Activated gamma-delta T cell (primary cell): Measurements from ENCODE around the gene PLEKHA5.
"Not testable (repeated sequence)": the region's sequence is repeated elsewhere in the genome, so short reads cannot be mapped to it uniquely, and the experiment has no call there.

Source experiments
- DNase-seq: peaks from one replicate; lab custom pipeline; 2025; lab: John Stamatoyannopoulos, UW
- total RNA-seq, 2 donors: gene quantifications; one replicate each; lab custom pipeline; 2026; lab: John Stamatoyannopoulos, UW

PLEKHA5 gene, protein sequence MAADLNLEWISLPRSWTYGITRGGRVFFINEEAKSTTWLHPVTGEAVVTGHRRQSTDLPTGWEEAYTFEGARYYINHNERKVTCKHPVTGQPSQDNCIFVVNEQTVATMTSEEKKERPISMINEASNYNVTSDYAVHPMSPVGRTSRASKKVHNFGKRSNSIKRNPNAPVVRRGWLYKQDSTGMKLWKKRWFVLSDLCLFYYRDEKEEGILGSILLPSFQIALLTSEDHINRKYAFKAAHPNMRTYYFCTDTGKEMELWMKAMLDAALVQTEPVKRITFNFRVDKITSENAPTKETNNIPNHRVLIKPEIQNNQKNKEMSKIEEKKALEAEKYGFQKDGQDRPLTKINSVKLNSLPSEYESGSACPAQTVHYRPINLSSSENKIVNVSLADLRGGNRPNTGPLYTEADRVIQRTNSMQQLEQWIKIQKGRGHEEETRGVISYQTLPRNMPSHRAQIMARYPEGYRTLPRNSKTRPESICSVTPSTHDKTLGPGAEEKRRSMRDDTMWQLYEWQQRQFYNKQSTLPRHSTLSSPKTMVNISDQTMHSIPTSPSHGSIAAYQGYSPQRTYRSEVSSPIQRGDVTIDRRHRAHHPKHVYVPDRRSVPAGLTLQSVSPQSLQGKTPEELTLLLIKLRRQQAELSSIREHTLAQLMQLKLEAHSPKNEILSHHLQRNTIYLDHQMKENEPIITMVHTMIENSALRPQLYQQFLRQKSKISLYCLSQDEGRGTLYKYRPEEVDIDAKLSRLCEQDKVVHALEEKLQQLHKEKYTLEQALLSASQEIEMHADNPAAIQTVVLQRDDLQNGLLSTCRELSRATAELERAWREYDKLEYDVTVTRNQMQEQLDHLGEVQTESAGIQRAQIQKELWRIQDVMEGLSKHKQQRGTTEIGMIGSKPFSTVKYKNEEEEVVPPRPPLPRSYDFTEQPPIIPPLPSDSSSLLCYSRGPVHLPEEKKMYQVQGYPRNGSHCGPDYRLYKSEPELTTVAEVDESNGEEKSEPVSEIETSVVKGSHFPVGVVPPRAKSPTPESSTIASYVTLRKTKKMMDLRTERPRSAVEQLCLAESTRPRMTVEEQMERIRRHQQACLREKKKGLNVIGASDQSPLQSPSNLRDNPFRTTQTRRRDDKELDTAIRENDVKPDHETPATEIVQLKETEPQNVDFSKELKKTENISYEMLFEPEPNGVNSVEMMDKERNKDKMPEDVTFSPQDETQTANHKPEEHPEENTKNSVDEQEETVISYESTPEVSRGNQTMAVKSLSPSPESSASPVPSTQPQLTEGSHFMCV
- 35.0 to 38.1 reads per million in 2 donors for total RNA-seq

DNA sequence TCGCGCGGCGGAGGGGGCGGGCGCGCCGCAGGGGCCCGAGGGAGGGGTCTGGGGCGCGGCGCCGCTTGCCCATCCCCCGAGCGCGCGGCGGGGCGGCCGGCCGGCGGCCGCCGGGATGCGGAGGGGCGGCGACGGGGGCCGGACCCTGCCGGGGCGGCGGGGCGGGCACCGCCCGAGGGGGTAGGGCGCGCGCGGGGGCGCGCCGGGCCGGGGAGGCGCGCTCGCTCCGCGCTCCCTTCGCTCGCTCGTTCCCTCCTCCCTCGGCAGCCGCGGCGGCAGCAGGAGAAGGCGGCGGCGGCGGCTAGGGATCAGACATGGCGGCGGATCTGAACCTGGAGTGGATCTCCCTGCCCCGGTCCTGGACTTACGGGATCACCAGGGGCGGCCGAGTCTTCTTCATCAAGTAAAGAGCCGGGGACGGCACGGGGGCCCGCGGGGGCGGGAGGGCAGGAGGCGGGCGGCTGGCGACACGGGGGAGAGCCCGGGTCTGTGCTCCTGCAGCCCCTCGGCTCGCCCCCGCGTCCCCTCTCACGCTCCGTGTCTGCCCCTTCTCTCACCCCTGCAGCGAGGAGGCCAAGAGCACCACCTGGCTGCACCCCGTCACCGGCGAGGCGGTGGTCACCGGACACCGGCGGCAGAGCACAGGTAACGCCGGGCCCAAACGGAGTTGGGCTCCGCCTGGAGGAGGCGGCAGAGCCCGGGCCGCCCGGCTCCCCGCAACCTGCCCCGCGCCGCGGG lies at the start of gene PLEKHA5:
Gene PLEKHA5, plus strand, starts transcription at position 248 of the 738 bp plus-strand sequence. Its CDS starts 67 bp downstream, at position 315.
- no peak for DNase-seq

DNA sequence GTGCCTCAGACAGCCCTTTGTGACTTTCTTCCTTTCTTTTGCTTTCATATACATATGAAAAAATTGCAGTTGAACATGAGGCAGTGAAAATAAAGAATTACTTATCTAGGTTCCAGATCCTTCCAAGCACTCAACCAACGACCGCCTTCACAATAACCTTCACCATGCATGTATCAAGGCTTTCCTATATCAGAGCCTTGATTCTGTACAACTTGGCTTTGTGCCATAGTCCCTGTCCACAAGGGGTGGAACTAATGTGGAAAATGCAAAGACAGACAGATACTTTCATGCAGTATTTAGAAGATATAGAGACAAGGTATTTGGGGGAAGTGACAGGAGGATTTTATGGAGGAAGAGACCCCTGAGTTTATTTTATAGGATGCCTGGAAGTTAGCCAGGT lies 48.6 kb upstream of the PLEKHA5 start:
- no peak for DNase-seq

DNA sequence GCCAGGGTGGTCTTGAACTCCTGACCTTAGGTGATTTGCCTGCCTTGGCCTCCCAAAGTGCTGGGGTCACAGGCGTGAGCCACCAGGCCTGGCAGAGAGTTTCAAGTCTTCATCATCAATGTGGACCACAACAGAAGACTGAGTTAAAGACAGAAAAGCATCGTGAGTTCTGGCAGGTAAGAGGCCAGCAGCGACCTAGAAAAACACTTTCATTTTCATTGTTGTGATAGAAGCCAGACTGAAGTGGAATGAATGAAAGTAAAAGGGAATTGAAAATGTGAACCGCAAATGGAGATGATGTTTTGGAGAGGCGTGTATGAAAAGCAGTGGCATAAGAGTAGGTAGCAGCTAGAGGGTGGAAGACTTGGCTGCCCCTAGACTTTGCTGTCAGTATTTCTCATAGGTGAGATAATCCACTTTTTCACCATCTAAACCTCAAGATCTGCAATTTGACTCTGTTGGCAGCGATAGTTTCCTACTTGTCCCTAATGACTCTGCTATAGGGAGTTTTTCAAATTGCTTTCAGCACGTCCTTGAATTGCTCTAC lies 47.1 kb upstream of the PLEKHA5 start:
- DNase-seq, result no peak

DNA sequence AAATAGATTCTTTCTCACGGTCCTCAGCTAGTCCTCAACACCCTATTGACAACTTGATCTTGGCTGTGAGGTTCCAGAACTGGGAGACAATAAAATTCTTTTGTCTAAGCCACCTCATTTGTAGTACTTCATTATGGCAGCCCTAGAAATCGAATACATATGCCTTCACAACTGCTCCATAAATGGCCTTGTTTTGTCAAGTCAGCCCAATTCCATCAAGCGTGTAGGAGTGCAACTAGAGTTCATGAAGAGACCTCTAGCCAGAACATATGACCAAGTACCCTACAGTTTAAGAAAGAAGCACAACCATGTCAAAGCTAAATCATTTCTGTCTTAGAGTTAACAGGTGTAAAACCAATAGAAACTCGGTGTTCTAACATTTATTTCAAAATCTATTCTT lies 45.0 kb upstream of the PLEKHA5 start:
- DNase-seq, result no peak

DNA sequence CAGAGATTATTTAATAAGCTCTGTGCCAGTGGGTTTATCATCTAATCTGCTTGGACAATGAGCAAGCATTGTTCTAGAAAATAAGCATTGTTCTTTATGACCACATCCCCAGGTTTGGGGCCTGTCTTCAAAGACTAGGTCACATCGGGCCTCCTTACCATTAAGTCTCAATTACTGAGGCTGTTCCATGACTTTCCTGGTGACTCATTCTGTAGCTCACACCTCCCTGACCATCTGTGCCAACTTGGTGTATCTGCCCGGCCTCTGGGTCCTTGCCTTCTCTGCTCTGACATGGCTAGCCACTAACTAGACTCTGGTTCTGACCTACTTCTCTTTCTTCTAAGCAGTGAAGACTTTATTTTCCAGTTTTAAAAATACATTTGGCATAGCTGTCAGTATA lies 44.4 kb upstream of the PLEKHA5 start:
- DNase-seq, result no peak

DNA sequence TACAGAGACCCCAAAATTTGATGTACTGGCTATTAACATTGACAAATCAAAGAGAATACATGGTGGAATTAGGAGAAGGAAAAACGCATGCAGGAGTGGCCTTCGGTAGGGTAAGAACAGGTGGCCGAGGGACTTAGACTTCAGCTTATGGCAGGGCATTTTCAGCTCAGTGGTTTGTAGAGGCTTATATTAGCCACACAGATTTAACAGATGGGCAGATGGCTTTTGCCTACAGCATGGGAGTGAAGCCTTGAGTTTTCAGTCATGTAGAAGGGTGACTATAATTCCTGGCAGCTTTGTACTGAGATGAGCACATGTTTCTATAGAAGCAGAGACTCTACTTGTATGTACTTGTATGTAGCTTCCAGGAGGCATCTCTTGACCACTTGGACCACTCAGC lies 40.9 kb upstream of the PLEKHA5 start:
- no peak for DNase-seq

DNA sequence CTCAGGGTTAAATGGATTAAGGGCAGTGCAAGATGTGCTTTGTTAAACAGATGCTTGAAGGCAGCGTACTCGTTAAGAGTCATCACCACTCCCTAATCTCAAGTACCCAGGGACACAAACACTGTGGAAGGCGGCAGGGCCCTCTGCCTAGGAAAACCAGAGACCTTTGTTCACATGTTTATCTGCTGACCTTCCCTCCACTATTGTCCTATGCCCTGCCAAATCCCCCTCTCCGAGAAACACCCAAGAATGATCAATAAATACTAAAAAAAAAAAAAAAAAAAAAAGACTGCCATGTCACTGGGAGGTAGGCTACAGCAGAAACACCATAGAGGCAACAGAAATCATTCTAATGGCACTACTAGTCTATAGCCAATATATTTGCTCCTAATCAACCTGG lies 37.1 kb upstream of the PLEKHA5 start:
- DNase-seq, result not testable (repeated sequence)

DNA sequence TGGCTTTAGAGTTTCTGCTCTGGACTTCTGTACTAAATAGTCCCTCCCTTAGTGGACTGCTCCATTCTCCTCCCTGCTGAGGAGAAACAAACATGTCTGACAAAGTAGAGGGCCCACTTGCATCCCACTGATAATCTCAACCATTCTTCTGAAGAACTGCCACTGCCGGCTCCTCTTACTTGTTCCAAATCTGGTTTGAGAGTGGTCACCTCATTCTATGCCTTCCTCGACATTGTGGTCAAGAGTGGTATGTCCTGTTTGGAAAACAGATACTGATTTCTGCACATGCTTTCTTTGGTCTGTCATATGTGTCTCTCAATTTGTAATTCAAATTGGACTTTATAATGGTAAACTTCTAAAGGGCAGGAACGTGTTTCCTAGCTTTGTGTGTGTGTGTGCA lies 36.3 kb upstream of the PLEKHA5 start:
- DNase-seq, result no peak

DNA sequence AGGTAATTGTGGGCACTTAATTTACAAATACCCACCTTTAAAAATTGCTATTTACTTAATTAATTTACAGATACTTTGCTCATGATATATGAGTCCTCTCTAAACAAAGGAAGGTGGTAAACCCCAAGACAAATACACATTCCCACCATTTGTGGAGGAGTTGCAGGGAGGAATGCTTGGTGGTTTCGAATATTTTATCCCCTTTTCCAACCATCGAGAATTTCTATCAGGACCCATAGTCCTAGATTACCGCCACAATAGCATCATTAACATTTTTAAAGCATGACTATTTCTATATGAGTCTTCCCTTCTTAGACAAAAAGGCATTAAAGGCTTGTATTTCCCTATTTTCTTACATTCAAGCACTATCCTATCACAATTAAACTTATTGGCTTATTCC lies 34.2 kb upstream of the PLEKHA5 start:
- DNase-seq, result no peak

DNA sequence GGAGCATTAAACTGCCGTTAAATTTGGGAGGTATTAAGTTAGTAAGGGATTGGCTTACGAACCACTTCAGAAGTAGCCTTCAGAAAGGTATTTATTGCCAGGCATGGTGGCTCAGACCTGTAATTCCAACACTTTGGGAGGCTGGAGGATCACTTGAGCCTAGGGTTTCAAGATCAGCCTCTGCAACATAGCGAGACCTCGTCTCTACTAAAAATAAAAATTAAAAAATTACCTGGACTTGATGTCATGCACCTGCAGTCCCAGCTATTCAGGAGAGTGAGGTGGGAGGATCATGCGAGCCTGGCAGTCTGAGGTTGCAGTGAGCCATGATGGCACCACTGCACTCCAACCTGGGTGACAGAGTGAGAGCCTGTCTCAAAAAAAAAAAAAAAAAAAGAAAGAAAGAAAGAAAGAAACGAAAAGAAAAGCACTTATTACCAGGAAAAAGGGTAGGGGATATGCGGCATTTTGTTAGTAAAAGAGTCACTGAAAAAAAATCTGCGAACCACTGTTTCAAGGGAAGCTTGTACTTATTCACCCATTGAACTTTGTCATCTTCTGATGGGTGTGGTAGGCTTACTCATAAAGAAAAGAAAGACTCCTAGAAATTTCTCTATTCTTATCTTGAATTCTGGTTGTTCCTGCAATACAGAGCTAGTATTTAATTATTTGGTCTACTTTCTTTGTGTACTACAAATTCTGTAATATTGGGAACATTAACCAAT lies 33.6 kb upstream of the PLEKHA5 start:
- DNase-seq, result no peak

DNA sequence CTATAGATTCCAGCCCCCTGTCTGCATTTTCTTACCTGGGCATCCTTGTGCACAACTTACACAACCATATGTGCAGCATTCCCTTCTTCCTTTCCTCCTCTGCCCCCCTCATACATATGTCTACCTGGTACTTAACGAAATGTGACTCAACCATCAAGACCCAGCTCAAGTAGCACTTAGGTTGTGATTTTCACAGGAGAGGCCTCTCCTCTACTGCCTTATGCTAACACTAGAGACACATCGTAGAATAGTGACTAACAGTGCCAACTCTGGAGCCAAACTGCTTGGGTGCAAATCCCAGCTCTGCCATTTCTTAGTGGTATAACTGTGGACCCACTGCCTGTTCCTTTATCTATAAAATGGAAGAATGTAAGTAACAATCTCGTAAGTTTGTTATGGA lies 24.1 kb upstream of the PLEKHA5 start:
- no peak for DNase-seq

DNA sequence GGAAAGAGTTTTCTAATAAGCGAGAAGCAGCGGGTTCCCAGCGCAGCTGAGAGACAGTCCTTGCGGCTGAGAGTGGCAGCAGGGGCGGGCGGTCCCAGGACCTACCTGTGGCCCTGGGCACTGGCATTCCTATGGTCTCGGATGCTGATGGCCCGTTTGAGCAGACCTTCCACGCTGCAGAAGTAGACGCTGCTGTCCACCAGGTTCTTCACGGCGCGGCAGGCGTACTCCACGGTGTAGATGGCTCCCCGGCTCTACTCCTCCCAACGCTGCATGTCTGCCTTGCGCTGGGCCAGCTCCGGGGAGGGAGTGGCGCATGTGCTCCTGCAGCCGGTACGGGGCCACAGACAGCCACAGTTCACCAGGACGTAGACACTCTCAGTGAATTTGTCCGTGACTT lies 21.8 kb upstream of the PLEKHA5 start:
- no peak for DNase-seq

DNA sequence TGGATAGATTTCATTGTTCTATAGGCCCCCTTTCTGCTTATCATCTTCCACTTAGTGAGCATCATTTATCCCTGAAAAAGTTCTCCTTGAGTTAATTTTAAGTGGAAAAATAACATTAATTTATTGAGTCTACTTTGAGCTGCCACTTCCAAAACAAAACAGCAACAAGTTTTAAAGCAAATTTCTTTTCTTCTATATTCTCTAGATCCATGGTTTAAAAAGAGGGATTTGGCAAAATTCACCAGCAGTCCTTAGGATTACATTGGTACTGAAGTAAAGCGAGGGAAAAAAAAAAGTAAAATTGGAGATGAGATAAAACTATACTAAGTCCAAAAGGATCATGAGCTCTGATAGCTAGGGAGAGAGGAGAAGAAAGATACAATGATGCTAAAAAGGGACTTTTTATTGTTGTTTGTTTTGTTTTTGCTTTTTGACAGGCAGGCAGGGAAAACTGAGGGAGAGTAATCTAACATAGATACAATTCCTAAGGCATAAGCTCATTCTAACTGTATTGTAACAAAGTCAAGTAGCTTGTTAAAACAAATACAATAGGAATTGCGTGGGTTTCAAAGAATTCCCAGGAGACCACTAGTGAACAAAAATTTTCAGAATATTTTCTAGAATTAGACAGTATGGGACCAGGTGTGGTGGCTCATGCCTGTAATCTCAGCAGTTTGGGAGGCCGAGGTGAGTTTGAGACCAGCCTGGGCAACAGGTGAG lies 19.2 kb upstream of the PLEKHA5 start:
- DNase-seq, result no peak

DNA sequence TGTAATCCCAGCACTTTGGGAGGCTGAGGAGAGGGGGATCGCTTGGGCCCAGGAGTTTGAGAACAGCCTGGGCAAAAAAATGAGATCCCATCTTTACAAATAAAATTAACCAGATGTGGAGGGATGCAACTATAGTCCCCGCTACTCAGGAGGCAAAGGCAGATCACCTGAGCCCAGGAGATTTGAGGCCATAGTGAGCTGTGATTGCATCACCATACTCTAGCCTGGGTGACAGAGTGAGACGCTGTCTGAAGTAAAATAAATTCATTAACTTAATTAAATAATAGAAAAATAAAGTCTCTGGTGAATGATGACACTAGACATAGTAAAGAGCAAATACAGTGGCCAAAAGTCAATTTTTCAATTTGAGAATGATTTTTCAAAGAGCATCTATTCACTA lies 16.1 kb upstream of the PLEKHA5 start:
- DNase-seq, result no peak

DNA sequence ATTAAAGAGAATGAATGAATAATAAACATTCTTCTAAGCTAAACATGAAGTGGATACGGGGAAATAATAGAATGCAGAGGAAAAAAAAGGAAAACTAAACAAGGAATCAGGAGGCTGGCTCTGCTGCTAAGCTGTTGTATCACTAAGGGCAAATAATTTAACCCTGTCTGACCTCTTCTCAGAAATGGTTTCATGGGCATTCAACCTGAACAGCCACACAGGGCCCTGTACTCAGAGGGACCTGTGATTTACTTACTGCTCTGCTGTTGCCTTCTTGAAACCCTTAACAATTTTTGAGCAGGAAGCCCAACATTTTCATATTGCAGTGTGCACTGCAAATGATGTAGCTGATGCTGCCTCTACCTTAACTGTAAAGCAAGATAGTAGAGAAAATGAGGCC lies 14.2 kb upstream of the PLEKHA5 start:
- no peak for DNase-seq

DNA sequence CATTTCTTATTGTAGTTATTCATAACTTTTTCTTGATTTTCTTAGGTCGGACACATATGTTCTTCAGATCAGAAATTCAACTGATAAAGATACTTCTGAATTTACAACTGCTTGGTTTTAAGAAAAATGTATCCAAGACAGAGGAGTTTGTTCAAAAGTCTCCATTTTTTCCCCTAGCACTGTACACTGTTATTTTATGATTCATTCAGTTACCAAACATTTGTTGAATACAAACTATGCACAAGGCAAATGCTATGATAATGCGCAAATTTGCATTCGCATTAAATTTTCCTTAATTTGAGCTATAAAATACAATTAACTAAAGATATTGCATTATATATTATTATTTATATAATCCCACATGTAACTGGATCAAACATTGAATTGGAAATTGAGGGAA lies 10.1 kb upstream of the PLEKHA5 start:
- no peak for DNase-seq

DNA sequence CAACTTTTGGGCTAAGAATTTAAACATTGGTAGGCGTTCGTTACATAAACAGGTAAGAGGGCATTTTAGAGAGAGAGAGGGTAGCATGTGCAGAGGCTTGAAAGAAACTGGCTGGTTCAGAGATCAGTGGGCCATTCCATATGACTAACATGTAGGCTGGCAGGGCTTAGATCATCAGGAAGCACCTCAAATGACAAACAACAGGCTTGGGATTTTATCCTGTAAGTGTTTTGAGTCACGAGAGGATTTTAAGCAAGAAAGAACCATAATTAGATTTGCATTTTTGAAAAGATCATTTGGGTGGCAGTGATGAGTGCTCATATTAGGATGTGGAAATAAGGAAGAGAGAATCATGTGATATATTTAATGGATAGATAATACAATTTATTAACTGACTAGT lies 8.7 kb upstream of the PLEKHA5 start:
- no peak for DNase-seq

DNA sequence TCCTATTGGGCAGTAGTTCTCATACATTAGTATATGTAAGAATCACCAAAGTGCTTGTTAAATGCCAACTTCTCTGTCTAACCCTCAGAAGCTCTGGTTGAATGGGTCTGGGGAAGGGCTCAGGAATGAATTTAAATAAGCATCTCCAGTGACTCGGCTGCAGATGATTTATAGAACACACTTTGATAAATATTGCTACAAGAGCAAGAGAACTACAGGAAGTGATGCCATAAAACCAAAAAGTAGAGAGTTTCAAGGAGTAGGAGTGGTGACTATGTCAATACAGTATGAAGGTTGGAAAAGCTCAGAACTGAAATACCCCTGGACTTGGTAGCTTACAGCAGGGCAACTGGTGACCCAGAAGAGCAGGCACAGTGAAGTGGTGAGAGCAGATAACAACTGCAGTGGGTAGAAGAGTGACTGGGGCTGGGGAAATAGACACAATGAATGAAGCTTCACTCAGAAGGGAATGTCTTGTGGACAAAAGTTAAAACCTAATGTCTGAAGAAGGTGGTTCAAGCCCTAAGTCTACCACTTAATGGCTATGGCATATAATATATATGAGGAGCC lies 8.0 kb upstream of the PLEKHA5 start:
- DNase-seq, result no peak

DNA sequence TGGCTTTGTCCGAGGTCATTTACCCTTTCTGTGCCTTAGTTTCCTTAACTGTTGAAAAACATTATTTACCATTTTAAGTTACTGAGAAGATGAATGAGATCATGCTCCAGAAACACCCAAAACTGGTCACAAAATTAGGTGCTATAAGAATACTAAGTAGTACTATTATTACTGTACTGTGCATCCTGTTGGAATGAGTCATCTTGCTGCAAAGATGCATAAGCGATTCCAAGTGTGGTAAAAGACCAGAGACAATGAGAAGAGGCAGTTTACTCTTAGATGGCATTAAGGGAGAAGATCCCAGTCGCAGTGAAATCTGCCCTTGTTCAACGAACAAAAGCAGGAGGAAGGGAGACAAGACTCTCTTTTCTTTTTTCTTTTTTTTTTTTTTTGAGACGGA lies 4.2 kb upstream of the PLEKHA5 start:
- DNase-seq, result no peak

DNA sequence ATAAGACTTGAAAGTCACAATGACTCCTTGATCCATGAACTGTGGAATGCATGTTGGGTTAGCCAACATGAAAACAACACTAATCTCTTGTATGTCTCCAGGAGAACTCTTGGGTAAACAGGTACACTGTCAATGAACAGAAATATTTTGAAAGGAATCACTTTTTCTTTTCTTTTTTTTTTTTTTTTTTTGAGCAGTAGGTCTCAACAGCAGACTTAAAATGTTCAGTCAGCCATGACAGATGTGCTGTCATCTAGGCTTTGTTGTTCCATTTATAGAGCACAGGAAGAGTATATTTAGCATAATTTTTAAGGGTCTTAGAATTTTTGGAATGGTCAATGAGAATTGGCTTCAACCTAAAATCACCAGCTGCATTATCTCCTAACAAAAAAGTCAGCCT lies 2.3 kb upstream of the PLEKHA5 start:
- no peak for DNase-seq
